ENCODE measurements around the gene PLA2G4C. TPM values are rescaled to one million over a fixed set of nuclear protein-coding genes. Genes with fewer than 3 reads are reported as not detected.

PLA2G4C gene
- total RNA-seq, 2 experiments from 2014 or later, result 1.9 TPM

DNA sequence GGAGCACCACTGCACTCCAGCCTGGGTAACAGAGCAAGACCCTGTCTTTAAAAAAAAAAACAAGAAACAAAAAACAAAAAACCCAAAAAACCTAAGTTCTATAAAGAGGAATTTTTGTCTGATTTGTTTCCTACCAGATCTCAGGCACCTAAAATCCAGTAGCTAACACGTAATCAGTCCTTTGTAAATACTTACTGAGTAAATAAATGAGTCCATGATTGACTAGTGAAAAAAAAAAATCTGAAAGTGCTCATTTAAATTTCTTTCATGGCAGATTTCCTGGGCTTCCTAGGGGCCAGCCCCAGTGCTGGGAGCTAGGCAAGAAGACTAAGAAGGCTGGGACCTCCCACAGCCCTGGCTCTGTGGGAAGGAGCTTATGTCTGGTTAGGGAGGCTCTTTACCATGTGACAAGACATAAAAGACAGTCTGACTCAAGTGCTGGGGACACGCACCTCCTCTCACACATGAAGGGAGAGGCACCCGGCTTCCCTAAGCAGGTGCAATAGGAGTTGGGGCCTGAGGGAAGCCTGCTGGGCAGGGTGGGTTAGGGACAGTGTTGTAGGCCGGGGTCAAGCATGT, 37.1 kb upstream of the PLA2G4C start:
- intact Hi-C loops (cut with DNase I, micrococcal nuclease), result loop anchor here in 1 of 2 experiments (2.0 kb wide), 1 partner anchor 181 kb away; no protein-coding TSS in a partner anchor
- ATAC-seq (ENCODE audit: poor library complexity), result no peak
- H3K4me1 ChIP-seq (ENCODE audit: insufficient read depth, low read length), result no peaks in the 10 kb centered on the region
- POLR2A ChIA-PET, result interaction anchor here (0.6 kb wide), 1 partner anchor 19 kb away, joined by 3 read pairs; no protein-coding TSS in a partner anchor
- H3K36me3 ChIP-seq (ENCODE audit: insufficient read depth, low read length), result peaks cover 66% of the 10 kb centered on the region
- no peak overlapping the region for H3K27ac Mint-ChIP-seq
- H3K9me3 ChIP-seq (ENCODE audit: control insufficient read depth in 1 of 2, insufficient read depth in 1 of 2, low read length in 2 of 2), result no peaks in the 10 kb centered on the region
- TF ChIP-seq, protein P1, sequence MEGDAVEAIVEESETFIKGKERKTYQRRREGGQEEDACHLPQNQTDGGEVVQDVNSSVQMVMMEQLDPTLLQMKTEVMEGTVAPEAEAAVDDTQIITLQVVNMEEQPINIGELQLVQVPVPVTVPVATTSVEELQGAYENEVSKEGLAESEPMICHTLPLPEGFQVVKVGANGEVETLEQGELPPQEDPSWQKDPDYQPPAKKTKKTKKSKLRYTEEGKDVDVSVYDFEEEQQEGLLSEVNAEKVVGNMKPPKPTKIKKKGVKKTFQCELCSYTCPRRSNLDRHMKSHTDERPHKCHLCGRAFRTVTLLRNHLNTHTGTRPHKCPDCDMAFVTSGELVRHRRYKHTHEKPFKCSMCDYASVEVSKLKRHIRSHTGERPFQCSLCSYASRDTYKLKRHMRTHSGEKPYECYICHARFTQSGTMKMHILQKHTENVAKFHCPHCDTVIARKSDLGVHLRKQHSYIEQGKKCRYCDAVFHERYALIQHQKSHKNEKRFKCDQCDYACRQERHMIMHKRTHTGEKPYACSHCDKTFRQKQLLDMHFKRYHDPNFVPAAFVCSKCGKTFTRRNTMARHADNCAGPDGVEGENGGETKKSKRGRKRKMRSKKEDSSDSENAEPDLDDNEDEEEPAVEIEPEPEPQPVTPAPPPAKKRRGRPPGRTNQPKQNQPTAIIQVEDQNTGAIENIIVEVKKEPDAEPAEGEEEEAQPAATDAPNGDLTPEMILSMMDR (IDR thresholded peaks at IDR 0.05), result no peak
- DNase-seq, result no peak
- H3K27me3 Mint-ChIP-seq, result no peaks in the 10 kb centered on the region
- no peaks in the 10 kb centered on the region for H3K27me3 ChIP-seq (ENCODE audit: control insufficient read depth in 1 of 2, insufficient read depth in 2 of 2, low read length in 2 of 2)
- CTCF ChIA-PET, result no interaction called here
- H3K4me3 Mint-ChIP-seq, result no peak overlapping the region
- peaks cover 5% of the 10 kb centered on the region for H3K4me1 Mint-ChIP-seq (ENCODE audit: low read depth)
- H3K27ac ChIP-seq (ENCODE audit: low read depth in 1 of 2, low read length in 2 of 2), result no peak overlapping the region
- H3K36me3 Mint-ChIP-seq (ENCODE audit: low read depth), result peaks cover 94% of the 10 kb centered on the region
- no peaks in the 10 kb centered on the region for H3K9me3 Mint-ChIP-seq
- no peak overlapping the region for H3K4me3 ChIP-seq (ENCODE audit: low read length)

DNA sequence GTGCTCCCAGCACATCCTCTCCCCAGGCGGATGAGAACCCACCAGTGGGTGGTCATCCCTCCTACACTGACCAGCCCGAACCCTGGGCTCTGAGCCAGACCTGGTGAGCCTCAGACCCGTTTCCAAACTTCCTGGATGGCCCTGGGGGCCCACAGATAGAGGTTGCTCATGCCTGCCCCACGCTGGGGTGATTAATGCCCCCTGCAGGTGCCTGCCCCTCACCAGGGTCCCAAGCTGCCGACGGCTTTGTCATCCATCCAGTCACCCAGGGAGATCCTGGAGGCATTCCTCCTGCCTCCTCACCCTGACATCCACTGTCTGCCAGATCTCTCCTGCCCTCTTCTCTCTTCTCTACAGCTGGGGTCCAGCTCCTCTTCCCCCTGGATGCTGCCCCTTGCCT, 28.4 kb upstream of the PLA2G4C start:
- no peaks in the 10 kb centered on the region for H3K27me3 Mint-ChIP-seq

DNA sequence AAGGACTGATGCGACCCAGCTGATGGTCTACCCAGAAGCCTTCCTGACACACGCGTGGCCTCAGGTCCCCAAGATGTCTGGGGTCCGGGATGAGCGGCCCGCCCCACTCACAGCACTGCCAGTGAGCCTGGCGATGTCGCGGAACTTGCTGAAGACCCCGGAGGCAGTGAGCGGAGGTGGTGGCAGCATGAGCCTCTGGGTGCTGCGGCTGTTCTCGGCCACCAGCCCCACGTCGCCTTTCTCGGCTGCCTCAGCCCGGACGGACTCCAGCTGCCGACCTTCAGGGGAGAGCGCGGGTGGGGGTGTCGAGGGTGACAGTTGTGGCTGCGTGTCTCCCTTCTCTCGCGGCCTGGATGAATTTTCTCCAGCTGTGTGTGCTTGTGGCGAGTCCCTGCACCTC, 26.8 kb upstream of the PLA2G4C start:
- Mint-ChIP-seq H3K4me3 (no peak overlapping the region), H3K27me3 (no peaks in the 10 kb centered on the region), H3K9me3 (no peaks in the 10 kb centered on the region), H3K27ac (no peak overlapping the region), H3K36me3 (ENCODE audit: low read depth) (peaks cover 49% of the 10 kb centered on the region), H3K4me1 (ENCODE audit: low read depth) (no peaks in the 10 kb centered on the region)
- POLR2A ChIA-PET, result no interaction called here
- Histone ChIP-seq H3K9me3 (ENCODE audit: control insufficient read depth in 1 of 2, insufficient read depth in 1 of 2, low read length in 2 of 2) (no peaks in the 10 kb centered on the region), H3K27ac (ENCODE audit: low read depth in 1 of 2, low read length in 2 of 2) (no peak overlapping the region), H3K27me3 (ENCODE audit: control insufficient read depth in 1 of 2, insufficient read depth in 2 of 2, low read length in 2 of 2) (no peaks in the 10 kb centered on the region), H3K36me3 (ENCODE audit: insufficient read depth, low read length) (peaks cover 24% of the 10 kb centered on the region), H3K4me1 (ENCODE audit: insufficient read depth, low read length) (no peaks in the 10 kb centered on the region), H3K4me3 (ENCODE audit: low read length) (no peak overlapping the region)
- CTCF ChIA-PET, result no interaction called here
- intact Hi-C loops (cut with DNase I, micrococcal nuclease), result no loop called here
- TF ChIP-seq, protein P1 (IDR thresholded peaks at IDR 0.05), result no peak
- DNase-seq (no peak), ATAC-seq (ENCODE audit: poor library complexity) (no peak)

More for the DNA sequence above, 28.4 kb upstream of the PLA2G4C start:
- CTCF ChIA-PET, result interaction anchor here (0.6 kb wide), 1 partner anchor 274 kb away, joined by 3 read pairs; no protein-coding TSS in a partner anchor
- Histone ChIP-seq H3K36me3 (ENCODE audit: insufficient read depth, low read length) (peaks cover 29% of the 10 kb centered on the region), H3K27me3 (ENCODE audit: control insufficient read depth in 1 of 2, insufficient read depth in 2 of 2, low read length in 2 of 2) (no peaks in the 10 kb centered on the region), H3K4me1 (ENCODE audit: insufficient read depth, low read length) (no peaks in the 10 kb centered on the region), H3K4me3 (ENCODE audit: low read length) (no peak overlapping the region), H3K27ac (ENCODE audit: low read depth in 1 of 2, low read length in 2 of 2) (no peak overlapping the region), H3K9me3 (ENCODE audit: control insufficient read depth in 1 of 2, insufficient read depth in 1 of 2, low read length in 2 of 2) (no peaks in the 10 kb centered on the region)
- POLR2A ChIA-PET, result no interaction called here
- Mint-ChIP-seq H3K4me1 (ENCODE audit: low read depth) (no peaks in the 10 kb centered on the region), H3K9me3 (no peaks in the 10 kb centered on the region), H3K4me3 (no peak overlapping the region), H3K27ac (no peak overlapping the region), H3K36me3 (ENCODE audit: low read depth) (peaks cover 56% of the 10 kb centered on the region)
- TF ChIP-seq, protein P1 (IDR thresholded peaks at IDR 0.05), result no peak
- no peak for ATAC-seq (ENCODE audit: poor library complexity)
- intact Hi-C loops (cut with DNase I, micrococcal nuclease), result no loop called here
- no peak for DNase-seq
